Neutrophil (primary cell): ENCODE results near the gene KIF14.

ENCODE experiments used
- H3K27ac ChIP-seq: fragments of 200-600 bp; sonication (generic); 2 replicates; pipeline ENCODE4 v1.5.1; 2016; ENCODE audit warnings: mild to moderate bottlenecking, moderate library complexity
- H3K27me3 ChIP-seq: fragments of 200-600 bp; sonication (generic); 2 replicates; pipeline ENCODE4 v1.6.0; 2016; ENCODE audit warnings: mild to moderate bottlenecking
- H3K36me3 ChIP-seq: fragments of 200-600 bp; sonication (generic); 2 replicates; pipeline ENCODE4 v1.5.1; 2017
- H3K4me1 ChIP-seq, 2 experiments: fragments of 200-600 bp in 1 of 2; sonication (generic) in 1 of 2; 1 replicate in 1 of 2; 2 replicates in 1 of 2; pipeline versions ENCODE4 v1.5.1 to v1.6.1; 2013 to 2016; ENCODE audit warnings: low read depth in 1 of 2, low read length in 1 of 2, mild to moderate bottlenecking in 1 of 2, moderate library complexity in 1 of 2; ENCODE audit not compliant: control insufficient read depth in 1 of 2, insufficient read depth in 1 of 2
- H3K4me3 ChIP-seq, 2 experiments: fragments of 200-600 bp in 1 of 2; sonication (generic) in 1 of 2; 1 replicate in 1 of 2; 2 replicates in 1 of 2; pipeline ENCODE4 v1.5.1; 2013 to 2016; ENCODE audit warnings: low read depth in 1 of 2, low read length in 1 of 2, mild to moderate bottlenecking in 1 of 2, moderate library complexity in 1 of 2
- H3K9me3 ChIP-seq: fragments of 200-600 bp; sonication (generic); 2 replicates; pipeline ENCODE4 v1.5.1; 2016
- CTCF ChIP-seq: fragments of 200-600 bp; sonication (generic); IDR thresholded peaks from 2 replicates; pipeline ENCODE4 v1.5.1; 2016; ENCODE audit warnings: antibody characterized with exemption

Gene KIF14

GRCh38 chr1:200629876-200630514 lies 9.4 kb upstream of the KIF14 start:
- no peaks in the 10 kb centered on the region for H3K27me3 ChIP-seq
- no peaks in the 10 kb centered on the region for H3K4me1 ChIP-seq
- H3K4me3 ChIP-seq = no peak overlapping the region
- H3K9me3 ChIP-seq = no peaks in the 10 kb centered on the region
- TF ChIP-seq CTCF = no peak
- no peak overlapping the region for H3K27ac ChIP-seq
- no peaks in the 10 kb centered on the region for H3K36me3 ChIP-seq

GRCh38 chr1:200628223-200628881 lies 7.8 kb upstream of the KIF14 start:
- H3K4me3 ChIP-seq = no peak overlapping the region
- H3K27ac ChIP-seq = no peak overlapping the region
- no peak for TF ChIP-seq CTCF
- no peaks in the 10 kb centered on the region for H3K36me3 ChIP-seq
- H3K27me3 ChIP-seq = no peaks in the 10 kb centered on the region
- H3K4me1 ChIP-seq = no peaks in the 10 kb centered on the region
- no peaks in the 10 kb centered on the region for H3K9me3 ChIP-seq

GRCh38 chr1:200627575-200628222 lies 7.1 kb upstream of the KIF14 start:
- no peaks in the 10 kb centered on the region for H3K9me3 ChIP-seq
- no peak overlapping the region for H3K4me3 ChIP-seq
- H3K27ac ChIP-seq = no peak overlapping the region
- no peaks in the 10 kb centered on the region for H3K27me3 ChIP-seq
- no peak for TF ChIP-seq CTCF
- H3K4me1 ChIP-seq = no peaks in the 10 kb centered on the region
- H3K36me3 ChIP-seq = no peaks in the 10 kb centered on the region

GRCh38 chr1:200626853-200627534 lies 6.4 kb upstream of the KIF14 start:
- Histone ChIP-seq H3K4me3 (no peak overlapping the region), H3K36me3 (no peaks in the 10 kb centered on the region), H3K9me3 (no peaks in the 10 kb centered on the region), H3K27ac (no peak overlapping the region), H3K4me1 (peaks cover 6% of the 10 kb centered on the region in 2 experiments), H3K27me3 (no peaks in the 10 kb centered on the region)
- TF ChIP-seq CTCF = no peak

- H3K4me1 ChIP-seq = peaks cover 16 to 17% of the 10 kb centered on the region in 2 experiments
- no peaks in the 10 kb centered on the region for H3K36me3 ChIP-seq
- no peaks in the 10 kb centered on the region for H3K9me3 ChIP-seq
- H3K27me3 ChIP-seq = no peaks in the 10 kb centered on the region
- H3K27ac ChIP-seq = no peak overlapping the region
- no peak for TF ChIP-seq CTCF
- no peak overlapping the region for H3K4me3 ChIP-seq
These were observed 4.9 kb upstream of the KIF14 start for GRCh38 chr1:200625381-200625824.
